HepG2 (cell line): Measurements from ENCODE around the gene RAB40C. TPM values are rescaled to one million over a fixed set of nuclear protein-coding genes. Genes with fewer than 3 reads are reported as not detected.
A peak's percentile ranks its signal among the peaks of the same experiment; 100 is the strongest.

ENCODE experiments used
- CREM ChIP-seq, 2 experiments: sonication (generic) in 1 of 2; formaldehyde crosslinking in 1 of 2; IDR thresholded peaks; 2 replicates each; pipeline versions ENCODE4 v1.4.0 to v1.6.1; 2016 to 2020; ENCODE audit warnings: antibody characterized with exemption in 1 of 2, mild to moderate bottlenecking in 1 of 2, missing genetic modification reagents in 1 of 2
- FOXJ3 ChIP-seq: sonication (generic); formaldehyde crosslinking; IDR thresholded peaks from 2 replicates; pipeline ENCODE4 v1.4.0; 2020; ENCODE audit warnings: missing genetic modification reagents, mild to moderate bottlenecking, borderline replicate concordance
- HINFP ChIP-seq: sonication (generic); formaldehyde crosslinking; IDR thresholded peaks from 2 replicates; pipeline ENCODE4 v1.4.0; 2020; ENCODE audit warnings: low read depth, mild to moderate bottlenecking, missing genetic modification reagents
- MED13 ChIP-seq: sonication (generic); formaldehyde crosslinking; IDR thresholded peaks from 2 replicates; pipeline ENCODE4 v1.5.0; 2020; ENCODE audit warnings: missing genetic modification reagents
- MED8 ChIP-seq: sonication (generic); formaldehyde crosslinking; IDR thresholded peaks from 2 replicates; pipeline ENCODE4 v1.8.1; 2023; ENCODE audit warnings: mild to moderate bottlenecking, missing genetic modification reagents; ENCODE audit not compliant: insufficient replicate concordance
- NFIC ChIP-seq: IDR thresholded peaks from 2 replicates; pipeline ENCODE4 v1.6.1; 2012; ENCODE audit warnings: mild to moderate bottlenecking, low read length, inconsistent platforms
- NR0B2 ChIP-seq: sonication (generic); formaldehyde crosslinking; IDR thresholded peaks from 2 replicates; pipeline ENCODE4 v1.4.0; 2020; ENCODE audit warnings: mild to moderate bottlenecking, missing genetic modification reagents
- PCBP1 ChIP-seq: fragments of 200-400 bp; formaldehyde crosslinking; IDR thresholded peaks from 2 replicates; pipeline ENCODE4 v1.6.1; 2017; ENCODE audit warnings: mild to moderate bottlenecking, low read depth, low read length, borderline replicate concordance
- POLR2A ChIP-seq, 2 experiments: IDR thresholded peaks; 2 replicates each; pipeline ENCODE4 v1.6.1; 2011; ENCODE audit warnings: low read depth in 2 of 2, low read length in 2 of 2, mild to moderate bottlenecking in 1 of 2, moderate library complexity in 1 of 2; ENCODE audit not compliant: insufficient read depth in 1 of 2
- RCOR2 ChIP-seq: IDR thresholded peaks from 2 replicates; pipeline ENCODE4 v1.6.1; 2016; ENCODE audit warnings: missing biosample characterization, missing genetic modification reagents
- SMC3 ChIP-seq: IDR thresholded peaks from 2 replicates; pipeline ENCODE4 v1.6.1; 2011; ENCODE audit warnings: low read length, improper control_type of control experiment
- TOE1 ChIP-seq: sonication (generic); formaldehyde crosslinking; IDR thresholded peaks from 2 replicates; pipeline ENCODE4 v1.4.0; 2020; ENCODE audit warnings: mild to moderate bottlenecking, missing genetic modification reagents
- ZNF292 ChIP-seq: sonication (generic); formaldehyde crosslinking; IDR thresholded peaks from 2 replicates; pipeline ENCODE4 v1.8.1; 2022; ENCODE audit warnings: mild to moderate bottlenecking, low read depth, missing genetic modification reagents, borderline replicate concordance
- ZNF850 ChIP-seq: sonication (generic); formaldehyde crosslinking; conservative IDR thresholded peaks from 2 replicates; pipeline ENCODE4 v1.9.0; 2021; ENCODE audit warnings: mild to moderate bottlenecking, missing genetic modification reagents
- ZNF883 ChIP-seq: sonication (generic); formaldehyde crosslinking; IDR thresholded peaks from 2 replicates; pipeline ENCODE4 v1.5.1; 2020; ENCODE audit warnings: mild to moderate bottlenecking, missing genetic modification reagents; ENCODE audit errors: not compliant biosample characterization
- polyA plus RNA-seq, 8 experiments: library from polyadenylated mRNA; depleted of rRNA in 3 of 8; stranded (reverse) in 7 of 8; unstranded in 1 of 8; fragments of >200 nt; fragmentation: Illumina TruSeq in 4 of 8; extraction: Trizol in 4 of 8; gene quantifications; 2 replicates each; pipeline versions ENCODE4 v1.2.1 to v1.2.3, GENCODE V29; 2011 to 2016; ENCODE audit warnings: low read depth in 4 of 8, missing spikeins in 1 of 8, mixed read lengths in 1 of 8; ENCODE audit not compliant: insufficient read depth in 1 of 8
- total RNA-seq, 5 experiments: library from RNA; depleted of rRNA; stranded (reverse); fragments of >200 nt; fragmentation: Illumina TruSeq; extraction: Trizol; gene quantifications; 2 replicates each; pipeline ENCODE4 v1.2.3, GENCODE V29; 2016; ENCODE audit warnings: low read depth in 1 of 5
- TF ChIP-seq, protein P1 (sequence below): sonication (generic); formaldehyde crosslinking; IDR thresholded peaks from 2 replicates; pipeline ENCODE4 v1.5.0; 2020; ENCODE audit warnings: mild to moderate bottlenecking, missing genetic modification reagents
- TF ChIP-seq, protein P2 (sequence below): sonication (generic); formaldehyde crosslinking; IDR thresholded peaks from 2 replicates; pipeline ENCODE4 v1.5.0; 2020; ENCODE audit warnings: missing genetic modification reagents, mild to moderate bottlenecking, borderline replicate concordance
- TF ChIP-seq, protein P3 (sequence below): sonication (generic); formaldehyde crosslinking; IDR thresholded peaks from 2 replicates; pipeline ENCODE4 v1.4.0; 2020; ENCODE audit warnings: missing genetic modification reagents

RAB40C gene
- total and polyA plus RNA-seq, 2 of the 13 experiments (the other 11 are each of a cell fraction or from before 2014, with no cell fraction given), result 7.7 to 11.5 TPM

DNA sequence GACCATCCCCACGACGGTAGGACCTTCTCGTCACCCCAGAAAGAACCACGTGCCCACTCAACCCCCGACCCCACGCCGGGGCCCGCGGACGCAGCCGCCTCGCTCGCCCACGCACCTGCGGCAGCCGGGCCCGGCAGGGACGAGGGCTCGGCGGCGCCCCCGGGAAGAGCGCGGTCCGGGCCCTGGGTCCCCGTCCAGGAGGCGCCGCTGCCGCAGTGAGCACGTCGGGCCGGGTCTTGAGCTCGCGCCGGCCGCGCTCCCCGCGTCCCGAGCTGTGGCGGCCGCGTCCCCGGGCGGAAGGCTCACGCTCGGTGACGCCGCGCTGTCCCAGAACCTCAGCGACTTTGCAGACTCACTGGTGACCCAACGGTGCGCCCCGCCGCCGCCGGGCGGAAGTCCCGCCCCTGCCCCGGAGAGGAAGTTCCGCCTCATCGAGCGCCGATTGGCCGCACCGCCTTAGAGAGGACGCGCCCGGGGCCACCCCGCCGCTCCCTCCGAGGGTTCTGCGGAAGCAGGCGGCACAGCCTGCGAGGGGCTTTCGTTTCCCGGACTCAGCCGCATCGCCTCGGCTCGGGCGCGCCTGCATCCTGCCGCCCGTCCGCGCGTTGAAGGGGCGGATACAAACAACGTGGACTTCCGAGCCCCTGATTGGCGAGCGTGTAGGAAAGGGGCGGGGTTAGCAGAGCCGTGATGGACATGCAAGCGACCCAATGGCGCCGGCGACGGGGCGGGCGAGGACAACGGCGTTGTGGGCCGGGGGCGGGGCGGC, 793 bp upstream of the RAB40C start (continued):
- TF ChIP-seq HINFP (CRISPR knock-in tag), result 0 out of 2 replicates have a peak, but pooled peaks have one; percentile 10
- no peak for TF ChIP-seq RCOR2 (CRISPR knock-in tag)
- TF ChIP-seq ZNF292 (CRISPR knock-in tag), result no peak
- TF ChIP-seq, protein P1, sequence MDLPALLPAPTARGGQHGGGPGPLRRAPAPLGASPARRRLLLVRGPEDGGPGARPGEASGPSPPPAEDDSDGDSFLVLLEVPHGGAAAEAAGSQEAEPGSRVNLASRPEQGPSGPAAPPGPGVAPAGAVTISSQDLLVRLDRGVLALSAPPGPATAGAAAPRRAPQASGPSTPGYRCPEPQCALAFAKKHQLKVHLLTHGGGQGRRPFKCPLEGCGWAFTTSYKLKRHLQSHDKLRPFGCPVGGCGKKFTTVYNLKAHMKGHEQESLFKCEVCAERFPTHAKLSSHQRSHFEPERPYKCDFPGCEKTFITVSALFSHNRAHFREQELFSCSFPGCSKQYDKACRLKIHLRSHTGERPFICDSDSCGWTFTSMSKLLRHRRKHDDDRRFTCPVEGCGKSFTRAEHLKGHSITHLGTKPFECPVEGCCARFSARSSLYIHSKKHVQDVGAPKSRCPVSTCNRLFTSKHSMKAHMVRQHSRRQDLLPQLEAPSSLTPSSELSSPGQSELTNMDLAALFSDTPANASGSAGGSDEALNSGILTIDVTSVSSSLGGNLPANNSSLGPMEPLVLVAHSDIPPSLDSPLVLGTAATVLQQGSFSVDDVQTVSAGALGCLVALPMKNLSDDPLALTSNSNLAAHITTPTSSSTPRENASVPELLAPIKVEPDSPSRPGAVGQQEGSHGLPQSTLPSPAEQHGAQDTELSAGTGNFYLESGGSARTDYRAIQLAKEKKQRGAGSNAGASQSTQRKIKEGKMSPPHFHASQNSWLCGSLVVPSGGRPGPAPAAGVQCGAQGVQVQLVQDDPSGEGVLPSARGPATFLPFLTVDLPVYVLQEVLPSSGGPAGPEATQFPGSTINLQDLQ (CRISPR knock-in tag), result no peak
- no peak for TF ChIP-seq ZNF883 (CRISPR knock-in tag)
- 0 out of 2 replicates have a peak, but pooled peaks have one; percentile 13 for TF ChIP-seq PCBP1
- TF ChIP-seq FOXJ3 (CRISPR knock-in tag), result no peak
- TF ChIP-seq ZNF850 (CRISPR knock-in tag), result no peak
- TF ChIP-seq, protein P2, sequence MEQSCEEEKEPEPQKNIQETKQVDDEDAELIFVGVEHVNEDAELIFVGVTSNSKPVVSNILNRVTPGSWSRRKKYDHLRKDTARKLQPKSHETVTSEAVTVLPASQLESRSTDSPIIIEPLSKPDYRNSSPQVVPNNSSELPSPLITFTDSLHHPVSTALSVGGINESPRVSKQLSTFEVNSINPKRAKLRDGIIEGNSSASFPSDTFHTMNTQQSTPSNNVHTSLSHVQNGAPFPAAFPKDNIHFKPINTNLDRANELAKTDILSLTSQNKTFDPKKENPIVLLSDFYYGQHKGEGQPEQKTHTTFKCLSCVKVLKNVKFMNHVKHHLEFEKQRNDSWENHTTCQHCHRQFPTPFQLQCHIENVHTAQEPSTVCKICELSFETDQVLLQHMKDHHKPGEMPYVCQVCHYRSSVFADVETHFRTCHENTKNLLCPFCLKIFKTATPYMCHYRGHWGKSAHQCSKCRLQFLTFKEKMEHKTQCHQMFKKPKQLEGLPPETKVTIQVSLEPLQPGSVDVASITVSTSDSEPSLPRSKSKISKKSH (CRISPR knock-in tag), result no peak; the same call in 1 of the 2 replicates
- TF ChIP-seq TOE1 (CRISPR knock-in tag), result no peak; the same call in 1 of the 2 replicates
- peak; percentile 81 for TF ChIP-seq MED8 (CRISPR knock-in tag)
- TF ChIP-seq, protein P3, sequence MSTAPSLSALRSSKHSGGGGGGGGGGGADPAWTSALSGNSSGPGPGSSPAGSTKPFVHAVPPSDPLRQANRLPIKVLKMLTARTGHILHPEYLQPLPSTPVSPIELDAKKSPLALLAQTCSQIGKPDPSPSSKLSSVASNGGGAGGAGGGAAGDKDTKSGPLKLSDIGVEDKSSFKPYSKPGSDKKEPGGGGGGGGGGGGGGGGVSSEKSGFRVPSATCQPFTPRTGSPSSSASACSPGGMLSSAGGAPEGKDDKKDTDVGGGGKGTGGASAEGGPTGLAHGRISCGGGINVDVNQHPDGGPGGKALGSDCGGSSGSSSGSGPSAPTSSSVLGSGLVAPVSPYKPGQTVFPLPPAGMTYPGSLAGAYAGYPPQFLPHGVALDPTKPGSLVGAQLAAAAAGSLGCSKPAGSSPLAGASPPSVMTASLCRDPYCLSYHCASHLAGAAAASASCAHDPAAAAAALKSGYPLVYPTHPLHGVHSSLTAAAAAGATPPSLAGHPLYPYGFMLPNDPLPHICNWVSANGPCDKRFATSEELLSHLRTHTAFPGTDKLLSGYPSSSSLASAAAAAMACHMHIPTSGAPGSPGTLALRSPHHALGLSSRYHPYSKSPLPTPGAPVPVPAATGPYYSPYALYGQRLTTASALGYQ (CRISPR knock-in tag), result no peak
- TF ChIP-seq POLR2A (IDR thresholded peaks at IDR 0.05; ENCODE audit: insufficient read depth in 1 of 2, low read depth in 2 of 2, low read length in 2 of 2), result peak; percentile 89 to 93
- TF ChIP-seq NR0B2 (CRISPR knock-in tag), result peak; percentile 63; the same call in 1 of the 2 replicates
- peak; percentile 54; the same call in 1 of the 2 replicates for TF ChIP-seq CREM (IDR thresholded peaks at IDR 0.05)
- no peak for TF ChIP-seq CREM (CRISPR knock-in tag; IDR thresholded peaks at IDR 0.05)
- no peak for TF ChIP-seq MED13 (CRISPR knock-in tag)
- TF ChIP-seq SMC3, result no peak
- TF ChIP-seq NFIC, result no peak
